ENCODE results near the gene GPR146. TPM values are rescaled to one million over a fixed set of nuclear protein-coding genes. Genes with fewer than 3 reads are reported as not detected.

Gene GPR146
- total RNA-seq, 2 donors from 2014 or later, result 9.0 to 20.3 TPM

- no peaks in the 10 kb centered on the region for H3K9me3 ChIP-seq
- ATAC-seq (ENCODE audit: insufficient number of reproducible peaks, low FRiP score, low read depth) (no peak), DNase-seq (ENCODE audit: low spot score) (no peak)
- H3K36me3 ChIP-seq, result no peaks in the 10 kb centered on the region
- no peaks in the 10 kb centered on the region for H3K27me3 ChIP-seq (replicated peaks; ENCODE audit: insufficient read depth)
- H3K27ac ChIP-seq, result no peak overlapping the region
- peaks cover 4 to 19% of the 10 kb centered on the region in 2 donors for H3K4me1 ChIP-seq (ENCODE audit: control insufficient read depth in 1 of 2, low read depth in 2 of 2)
- no peak overlapping the region for H3K4me3 ChIP-seq
- TF ChIP-seq CTCF (IDR thresholded peaks at IDR 0.05), result no peak
Measured at GRCh38 chr7:1050254-1050906, 6.0 kb downstream of the GPR146 start.

- DNase-seq (ENCODE audit: low spot score) (no peak), ATAC-seq (ENCODE audit: insufficient number of reproducible peaks, low FRiP score, low read depth) (no peak)
- Histone ChIP-seq H3K27ac (no peak overlapping the region), H3K27me3 (replicated peaks; ENCODE audit: insufficient read depth) (no peaks in the 10 kb centered on the region), H3K4me3 (no peak overlapping the region), H3K36me3 (no peaks in the 10 kb centered on the region), H3K9me3 (no peaks in the 10 kb centered on the region), H3K4me1 (ENCODE audit: control insufficient read depth in 1 of 2, low read depth in 2 of 2) (peaks cover 4 to 20% of the 10 kb centered on the region in 2 donors)
- TF ChIP-seq CTCF (IDR thresholded peaks at IDR 0.05), result no peak
Measured at GRCh38 chr7:1050956-1051690, 6.8 kb downstream of the GPR146 start.

- peaks cover 4 to 20% of the 10 kb centered on the region in 2 donors for H3K4me1 ChIP-seq (ENCODE audit: control insufficient read depth in 1 of 2, low read depth in 2 of 2)
- no peaks in the 10 kb centered on the region for H3K36me3 ChIP-seq
- TF ChIP-seq CTCF (IDR thresholded peaks at IDR 0.05), result no peak
- DNase-seq (ENCODE audit: low spot score), result no peak
- no peak for ATAC-seq (ENCODE audit: insufficient number of reproducible peaks, low FRiP score, low read depth)
- H3K9me3 ChIP-seq, result no peaks in the 10 kb centered on the region
- no peak overlapping the region for H3K4me3 ChIP-seq
- no peaks in the 10 kb centered on the region for H3K27me3 ChIP-seq (replicated peaks; ENCODE audit: insufficient read depth)
- peak overlapping the region; percentile 17 to 52 for H3K27ac ChIP-seq
Measured at GRCh38 chr7:1052031-1052818, 7.9 kb downstream of the GPR146 start.

- DNase-seq (ENCODE audit: low spot score), result no peak
- no peak for ATAC-seq (ENCODE audit: insufficient number of reproducible peaks, low FRiP score, low read depth)
- no peaks in the 10 kb centered on the region for H3K27me3 ChIP-seq (replicated peaks; ENCODE audit: insufficient read depth)
- no peak overlapping the region for H3K27ac ChIP-seq
- H3K4me3 ChIP-seq, result no peak overlapping the region
- H3K9me3 ChIP-seq, result no peaks in the 10 kb centered on the region
- no peaks in the 10 kb centered on the region for H3K36me3 ChIP-seq
- TF ChIP-seq CTCF (IDR thresholded peaks at IDR 0.05), result no peak
- H3K4me1 ChIP-seq (ENCODE audit: control insufficient read depth in 1 of 2, low read depth in 2 of 2), result peaks cover 4 to 20% of the 10 kb centered on the region in 2 donors
Measured at GRCh38 chr7:1053002-1053411, 8.7 kb downstream of the GPR146 start.

GRCh38 chr7:1053816-1054370 lies 9.5 kb downstream of the GPR146 start:
- H3K27ac ChIP-seq, result no peak overlapping the region
- H3K4me3 ChIP-seq, result no peak overlapping the region
- H3K4me1 ChIP-seq (ENCODE audit: control insufficient read depth in 1 of 2, low read depth in 2 of 2), result peaks cover 4 to 20% of the 10 kb centered on the region in 2 donors
- no peaks in the 10 kb centered on the region for H3K9me3 ChIP-seq
- no peaks in the 10 kb centered on the region for H3K27me3 ChIP-seq (replicated peaks; ENCODE audit: insufficient read depth)
- DNase-seq (ENCODE audit: low spot score) (no peak), ATAC-seq (ENCODE audit: insufficient number of reproducible peaks, low FRiP score, low read depth) (no peak)
- TF ChIP-seq CTCF (IDR thresholded peaks at IDR 0.05), result no peak
- no peaks in the 10 kb centered on the region for H3K36me3 ChIP-seq

Measured in thoracic aorta (tissue), 2 donors.